Measurements from ENCODE around the gene HBQ1. TPM values are rescaled to one million over a fixed set of nuclear protein-coding genes. Genes with fewer than 3 reads are reported as not detected.

The HBQ1 gene
- not detected in 2 replicates for total RNA-seq

DNA sequence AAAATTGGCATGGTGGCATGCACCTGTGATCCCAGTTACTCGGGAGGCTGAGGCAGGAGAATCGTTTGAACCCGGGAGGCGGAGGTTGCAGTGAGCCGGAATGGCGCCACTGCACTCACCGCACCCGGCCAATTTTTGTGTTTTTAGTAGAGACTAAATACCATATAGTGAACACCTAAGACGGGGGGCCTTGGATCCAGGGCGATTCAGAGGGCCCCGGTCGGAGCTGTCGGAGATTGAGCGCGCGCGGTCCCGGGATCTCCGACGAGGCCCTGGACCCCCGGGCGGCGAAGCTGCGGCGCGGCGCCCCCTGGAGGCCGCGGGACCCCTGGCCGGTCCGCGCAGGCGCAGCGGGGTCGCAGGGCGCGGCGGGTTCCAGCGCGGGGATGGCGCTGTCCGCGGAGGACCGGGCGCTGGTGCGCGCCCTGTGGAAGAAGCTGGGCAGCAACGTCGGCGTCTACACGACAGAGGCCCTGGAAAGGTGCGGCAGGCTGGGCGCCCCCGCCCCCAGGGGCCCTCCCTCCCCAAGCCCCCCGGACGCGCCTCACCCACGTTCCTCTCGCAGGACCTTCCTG, at the start of gene HBQ1:
Gene HBQ1 (plus strand): TSS at position 359 of the 575 bp plus-strand sequence. CDS start 28 bp downstream, at position 387.

DNA sequence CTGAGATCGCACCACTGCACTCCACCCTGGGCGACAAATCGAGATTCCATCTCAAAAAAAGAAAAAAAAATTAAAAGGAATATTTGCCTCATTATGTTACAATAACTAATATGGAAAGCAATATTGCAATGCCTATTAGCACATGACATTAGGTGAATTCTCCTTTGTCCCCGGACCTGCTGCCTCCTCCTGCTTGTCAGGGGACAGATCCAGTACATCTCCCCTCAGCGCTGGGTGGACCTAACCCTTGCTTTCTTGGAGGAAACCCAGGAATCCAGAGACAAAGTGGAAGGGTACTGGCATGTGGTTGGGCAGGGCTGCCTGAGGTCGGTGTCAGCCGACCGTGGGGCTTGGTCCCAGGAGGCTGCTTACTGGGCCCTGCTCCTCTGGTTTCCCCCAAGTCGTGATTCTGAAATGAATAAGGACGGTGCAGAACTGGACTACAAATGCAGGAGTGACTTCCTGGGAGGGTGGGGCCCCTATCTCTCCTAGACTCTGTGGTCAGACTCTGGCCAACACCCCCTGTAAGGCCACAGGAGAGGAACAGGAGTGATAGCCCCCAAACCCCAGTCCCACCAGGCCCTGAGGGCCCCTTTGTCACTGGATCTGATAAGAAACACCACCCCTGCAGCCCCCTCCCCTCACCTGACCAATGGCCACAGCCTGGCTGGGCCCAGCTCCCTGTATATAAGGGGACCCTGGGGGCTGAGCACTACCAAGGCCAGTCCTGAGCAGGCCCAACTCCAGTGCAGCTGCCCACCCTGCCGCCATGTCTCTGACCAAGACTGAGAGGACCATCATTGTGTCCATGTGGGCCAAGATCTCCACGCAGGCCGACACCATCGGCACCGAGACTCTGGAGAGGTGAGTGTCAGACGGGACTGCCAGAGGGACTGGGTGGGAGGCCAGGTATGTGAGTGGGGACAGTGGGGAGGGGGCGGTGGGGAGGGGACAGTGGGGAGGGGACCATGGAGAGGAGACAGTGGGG, 27.8 kb upstream of the HBQ1 start, which contains the start of gene HBZ:
Gene HBZ (plus strand): TSS at position 504 of the 988 bp plus-strand sequence. CDS start 266 bp downstream, at position 770.

DNA sequence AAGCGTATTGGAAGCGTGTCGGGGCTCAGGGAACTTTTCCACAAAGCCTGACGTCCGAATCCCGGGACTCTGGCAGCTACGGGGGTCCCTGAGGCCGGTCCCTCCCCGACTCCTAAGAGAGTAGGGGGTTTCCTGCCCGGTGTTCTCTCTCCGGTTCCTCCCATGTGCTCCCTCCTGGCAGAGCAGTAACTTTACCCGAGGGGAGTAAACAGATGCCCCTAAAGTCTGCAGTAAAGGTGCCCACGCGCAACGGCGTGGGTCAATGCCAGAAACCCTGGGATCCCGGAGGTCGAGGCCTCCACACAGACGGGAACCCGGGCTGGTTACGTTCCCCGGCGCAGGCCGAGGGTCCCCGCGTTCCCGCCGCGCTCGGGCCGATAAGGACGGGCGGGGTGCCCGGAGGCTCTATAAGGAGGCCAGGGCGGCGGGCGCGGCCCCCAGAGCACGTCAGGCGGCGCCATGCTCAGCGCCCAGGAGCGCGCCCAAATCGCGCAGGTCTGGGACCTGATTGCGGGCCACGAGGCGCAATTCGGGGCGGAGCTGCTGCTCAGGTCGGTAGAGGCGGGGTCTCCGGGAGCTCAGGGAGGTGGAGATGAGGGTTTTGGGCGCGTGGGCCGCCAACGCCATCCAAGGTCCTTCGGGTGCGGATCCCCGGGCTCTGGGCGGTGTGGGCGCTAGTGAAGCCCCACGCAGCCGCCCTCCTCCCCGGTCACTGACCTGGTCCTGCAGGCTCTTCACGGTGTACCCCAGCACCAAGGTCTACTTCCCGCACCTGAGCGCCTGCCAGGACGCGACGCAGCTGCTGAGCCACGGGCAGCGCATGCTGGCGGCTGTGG, 14.5 kb upstream of the HBQ1 start, which contains the start of gene HBM:
Gene HBM (plus strand): TSS at position 440 of the 836 bp plus-strand sequence. CDS start 20 bp downstream, at position 460.

DNA sequence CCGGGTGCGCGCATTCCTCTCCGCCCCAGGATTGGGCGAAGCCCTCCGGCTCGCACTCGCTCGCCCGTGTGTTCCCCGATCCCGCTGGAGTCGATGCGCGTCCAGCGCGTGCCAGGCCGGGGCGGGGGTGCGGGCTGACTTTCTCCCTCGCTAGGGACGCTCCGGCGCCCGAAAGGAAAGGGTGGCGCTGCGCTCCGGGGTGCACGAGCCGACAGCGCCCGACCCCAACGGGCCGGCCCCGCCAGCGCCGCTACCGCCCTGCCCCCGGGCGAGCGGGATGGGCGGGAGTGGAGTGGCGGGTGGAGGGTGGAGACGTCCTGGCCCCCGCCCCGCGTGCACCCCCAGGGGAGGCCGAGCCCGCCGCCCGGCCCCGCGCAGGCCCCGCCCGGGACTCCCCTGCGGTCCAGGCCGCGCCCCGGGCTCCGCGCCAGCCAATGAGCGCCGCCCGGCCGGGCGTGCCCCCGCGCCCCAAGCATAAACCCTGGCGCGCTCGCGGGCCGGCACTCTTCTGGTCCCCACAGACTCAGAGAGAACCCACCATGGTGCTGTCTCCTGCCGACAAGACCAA, 7.8 kb upstream of the HBQ1 start, which contains the start of gene HBA2:
Gene HBA2 (plus strand): TSS at position 503 of the 568 bp plus-strand sequence. CDS start 37 bp downstream, at position 540.

DNA sequence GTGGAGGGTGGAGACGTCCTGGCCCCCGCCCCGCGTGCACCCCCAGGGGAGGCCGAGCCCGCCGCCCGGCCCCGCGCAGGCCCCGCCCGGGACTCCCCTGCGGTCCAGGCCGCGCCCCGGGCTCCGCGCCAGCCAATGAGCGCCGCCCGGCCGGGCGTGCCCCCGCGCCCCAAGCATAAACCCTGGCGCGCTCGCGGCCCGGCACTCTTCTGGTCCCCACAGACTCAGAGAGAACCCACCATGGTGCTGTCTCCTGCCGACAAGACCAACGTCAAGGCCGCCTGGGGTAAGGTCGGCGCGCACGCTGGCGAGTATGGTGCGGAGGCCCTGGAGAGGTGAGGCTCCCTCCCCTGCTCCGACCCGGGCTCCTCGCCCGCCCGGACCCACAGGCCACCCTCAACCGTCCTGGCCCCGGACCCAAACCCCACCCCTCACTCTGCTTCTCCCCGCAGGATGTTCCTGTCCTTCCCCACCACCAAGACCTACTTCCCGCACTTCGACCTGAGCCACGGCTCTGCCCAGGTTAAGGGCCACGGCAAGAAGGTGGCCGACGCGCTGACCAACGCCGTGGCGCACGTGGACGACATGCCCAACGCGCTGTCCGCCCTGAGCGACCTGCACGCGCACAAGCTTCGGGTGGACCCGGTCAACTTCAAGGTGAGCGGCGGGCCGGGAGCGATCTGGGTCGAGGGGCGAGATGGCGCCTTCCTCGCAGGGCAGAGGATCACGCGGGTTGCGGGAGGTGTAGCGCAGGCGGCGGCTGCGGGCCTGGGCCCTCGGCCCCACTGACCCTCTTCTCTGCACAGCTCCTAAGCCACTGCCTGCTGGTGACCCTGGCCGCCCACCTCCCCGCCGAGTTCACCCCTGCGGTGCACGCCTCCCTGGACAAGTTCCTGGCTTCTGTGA, 3.5 kb upstream of the HBQ1 start, which contains the start of gene HBA1:
Gene HBA1 (plus strand): TSS at position 204 of the 906 bp plus-strand sequence. CDS start 37 bp downstream, at position 241.

GRCh38 chr16:228852-229730, 48.8 kb downstream of the HBQ1 start, which contains the start of gene LUC7L:
Gene LUC7L (minus strand): TSS chr16:229449. CDS start chr16:229339, 110 bp downstream.

Small RNAs within 50 kb of the gene (small RNA-seq; reads per million reads assigned to genes)
- not detected for gene RF00019 (ENCODE audit: low replicate concordance)

Other genes with a start within 250 kb of the HBQ1 start
- gene POLR3K, start 126.9 kb upstream of the HBQ1 start, total RNA-seq: 1.5 and 3.1 TPM in 2 replicates
- gene SNRNP25, start 126.6 kb upstream of the HBQ1 start, total RNA-seq: 10.7 and 17.3 TPM in 2 replicates
- 71.1 and 96.6 TPM in 2 replicates for gene RHBDF1, start 107.8 kb upstream of the HBQ1 start, total RNA-seq
- gene MPG, start 102.2 kb upstream of the HBQ1 start, total RNA-seq: 147 and 251 TPM in 2 replicates
- 12.9 and 14.2 TPM in 2 replicates for gene NPRL3, start 41.8 kb upstream of the HBQ1 start, total RNA-seq
- not detected in 2 replicates for gene HBZ, start 27.8 kb upstream of the HBQ1 start, total RNA-seq
- not detected in 2 replicates for gene HBM, start 14.5 kb upstream of the HBQ1 start, total RNA-seq
- not detected in 2 replicates for gene HBA2, start 7.6 kb upstream of the HBQ1 start, total RNA-seq
- not detected in 2 replicates for gene HBA1, start 3.8 kb upstream of the HBQ1 start, total RNA-seq
- 31.5 and 59.0 TPM in 2 replicates for gene LUC7L, start 49.0 kb downstream of the HBQ1 start, total RNA-seq
- gene FAM234A, start 54.4 kb downstream of the HBQ1 start, total RNA-seq: 58.8 and 81.4 TPM in 2 replicates
- gene RGS11, start 95.5 kb downstream of the HBQ1 start, total RNA-seq: 1.0 and 2.4 TPM in 2 replicates
- gene ARHGDIG, start 100.1 kb downstream of the HBQ1 start, total RNA-seq: 0.44 TPM in 1 of 2 replicates, not detected in the other
- 0.57 and 2.8 TPM in 2 replicates for gene PDIA2, start 102.7 kb downstream of the HBQ1 start, total RNA-seq
- 25.8 and 28.2 TPM in 2 replicates for gene AXIN1, start 172.3 kb downstream of the HBQ1 start, total RNA-seq
- 76.4 and 85.0 TPM in 2 replicates for gene MRPL28, start 190.1 kb downstream of the HBQ1 start, total RNA-seq
- gene PGAP6, start 201.5 kb downstream of the HBQ1 start, total RNA-seq: 109 and 146 TPM in 2 replicates
- gene NME4, start 216.7 kb downstream of the HBQ1 start, total RNA-seq: 96.1 and 115 TPM in 2 replicates
- 8.8 and 10.2 TPM in 2 replicates for gene DECR2, start 221.4 kb downstream of the HBQ1 start, total RNA-seq
- gene RAB11FIP3, start 245.2 kb downstream of the HBQ1 start, total RNA-seq: 23.2 and 27.8 TPM in 2 replicates